GM06990 (cell line): Measurements from ENCODE around the gene TBC1D3B.

ENCODE experiments used
- DNase-seq: peaks from one replicate; pipeline ENCODE4 v3.0.0-alpha.2; 2011; ENCODE audit not compliant: insufficient read length; ENCODE audit errors: extremely low read depth
- H3K27me3 ChIP-seq: replicated peaks from 2 replicates; pipeline ENCODE4 v1.6.0; 2011; ENCODE audit warnings: low read length; ENCODE audit not compliant: control insufficient read depth, insufficient read depth
- H3K36me3 ChIP-seq: 2 replicates; pipeline ENCODE4 v1.5.1; 2011; ENCODE audit warnings: low read length; ENCODE audit not compliant: control insufficient read depth, insufficient read depth
- H3K4me3 ChIP-seq: replicated peaks from 2 replicates; pipeline ENCODE4 v1.5.1; 2011; ENCODE audit warnings: low read depth, mild to moderate bottlenecking, control low read depth, low read length
- CTCF ChIP-seq: IDR thresholded peaks from 2 replicates; pipeline ENCODE4 v1.5.1; 2011; ENCODE audit warnings: low read length, control low read depth, mild to moderate bottlenecking, inconsistent platforms; ENCODE audit not compliant: insufficient read depth, poor library complexity, severe bottlenecking

TBC1D3B gene

GRCh38 chr17:36132421-36132831 is 44.0 kb downstream of the TBC1D3B start:
- Histone ChIP-seq H3K36me3 (no peaks in the 10 kb centered on the region), H3K27me3 (no peaks in the 10 kb centered on the region), H3K4me3 (no peak overlapping the region)
- no peak for TF ChIP-seq CTCF
- DNase-seq: peak; percentile 46

- no peaks in the 10 kb centered on the region for H3K36me3 ChIP-seq
- no peak for DNase-seq
- no peaks in the 10 kb centered on the region for H3K27me3 ChIP-seq
- no peak overlapping the region for H3K4me3 ChIP-seq
- no peak for TF ChIP-seq CTCF
Measured at GRCh38 chr17:36131931-36132330, 44.5 kb downstream of the TBC1D3B start.

- TF ChIP-seq CTCF: no peak
Measured at GRCh38 chr17:36131421-36131820, 45.0 kb downstream of the TBC1D3B start.

GRCh38 chr17:36130346-36130745 is 46.1 kb downstream of the TBC1D3B start:
- Histone ChIP-seq H3K4me3 (no peak overlapping the region), H3K36me3 (no peaks in the 10 kb centered on the region), H3K27me3 (no peaks in the 10 kb centered on the region)
- TF ChIP-seq CTCF: no peak
- DNase-seq: no peak

More at GRCh38 chr17:36131421-36131820, 45.0 kb downstream of the TBC1D3B start:
- Histone ChIP-seq H3K4me3 (no peak overlapping the region), H3K27me3 (no peaks in the 10 kb centered on the region), H3K36me3 (no peaks in the 10 kb centered on the region)
- DNase-seq: no peak

- Histone ChIP-seq H3K36me3 (no peaks in the 10 kb centered on the region), H3K4me3 (no peak overlapping the region), H3K27me3 (no peaks in the 10 kb centered on the region)
- TF ChIP-seq CTCF: no peak
- DNase-seq: no peak
Measured at GRCh38 chr17:36129616-36130015, 46.8 kb downstream of the TBC1D3B start.

- Histone ChIP-seq H3K36me3 (no peaks in the 10 kb centered on the region), H3K4me3 (no peak overlapping the region), H3K27me3 (no peaks in the 10 kb centered on the region)
- TF ChIP-seq CTCF: no peak
- DNase-seq: no peak
Measured at GRCh38 chr17:36128411-36128978, 47.9 kb downstream of the TBC1D3B start.
